K562 (cell line): Measurements from ENCODE around the gene KIF3B. TPM values are rescaled to one million over a fixed set of nuclear protein-coding genes. Genes with fewer than 3 reads are reported as not detected.
A peak's percentile ranks its signal among the peaks of the same experiment; 100 is the strongest.

ENCODE experiments used
- BCL6 ChIP-seq: fragments of 250-450 bp; sonication (Bioruptor Pico); IDR thresholded peaks from 2 replicates; pipeline ENCODE4 v1.4.0; 2020
- CCNT2 ChIP-seq: IDR thresholded peaks from 2 replicates; pipeline ENCODE4 v1.6.1; 2011; ENCODE audit warnings: borderline replicate concordance, low read depth, mild to moderate bottlenecking, moderate library complexity, mixed read lengths, low read length; ENCODE audit not compliant: insufficient read length; ENCODE audit errors: extremely low read depth
- CHAMP1 ChIP-seq: fragments of 450-650 bp; IDR thresholded peaks from 2 replicates; pipeline ENCODE4 v1.6.1; 2016; ENCODE audit warnings: mild to moderate bottlenecking
- CREB3 ChIP-seq: fragments of 450-650 bp; conservative IDR thresholded peaks from 2 replicates; pipeline ENCODE4 v1.6.1; 2016; ENCODE audit warnings: missing genetic modification characterization, low read depth, mild to moderate bottlenecking, missing compliant biosample characterization, moderate library complexity
- JUND ChIP-seq, 2 experiments: IDR thresholded peaks; 2 replicates in 1 of 2; 3 replicates in 1 of 2; pipeline ENCODE4 v1.6.1; 2011; ENCODE audit warnings: borderline replicate concordance in 2 of 2, low read depth in 2 of 2, low read length in 2 of 2, improper control_type of control experiment in 1 of 2, missing biosample characterization in 1 of 2, missing genetic modification characterization in 1 of 2, missing genetic modification reagents in 1 of 2
- KLF1 ChIP-seq: fragments of 450-650 bp; IDR thresholded peaks from 2 replicates; pipeline ENCODE4 v1.6.1; 2016; ENCODE audit warnings: missing genetic modification characterization, missing compliant biosample characterization
- MYBL2 ChIP-seq, 2 experiments: fragments of 450-650 bp in 1 of 2; sonication (generic) in 1 of 2; formaldehyde crosslinking in 1 of 2; IDR thresholded peaks; 2 replicates each; pipeline versions ENCODE4 v1.6.1 to v1.8.1; 2017 to 2022; ENCODE audit warnings: borderline replicate concordance in 1 of 2, inconsistent platforms in 1 of 2, low read depth in 1 of 2, mild to moderate bottlenecking in 1 of 2, missing genetic modification reagents in 1 of 2, moderate library complexity in 1 of 2
- PCBP2 ChIP-seq: fragments of 200-400 bp; formaldehyde crosslinking; IDR thresholded peaks from 2 replicates; pipeline ENCODE4 v1.6.1; 2018; ENCODE audit warnings: low read length, low read depth, mild to moderate bottlenecking, moderate library complexity; ENCODE audit not compliant: poor library complexity, severe bottlenecking
- PML ChIP-seq: IDR thresholded peaks from 2 replicates; pipeline ENCODE4 v1.6.1; 2012; ENCODE audit warnings: low read length, inconsistent platforms
- POLR2G ChIP-seq: fragments of 200-400 bp; formaldehyde crosslinking; IDR thresholded peaks from 2 replicates; pipeline ENCODE4 v1.6.1; 2017; ENCODE audit warnings: low read depth, mild to moderate bottlenecking, antibody characterized with exemption, low read length, moderate library complexity
- RNF219 ChIP-seq: fragments of 250-450 bp; sonication (Bioruptor Pico); IDR thresholded peaks from 2 replicates; pipeline ENCODE4 v1.5.0; 2022; ENCODE audit warnings: mild to moderate bottlenecking
- SIN3A ChIP-seq, 2 experiments: fragments of 150-350 bp in 1 of 2; IDR thresholded peaks; 2 replicates each; pipeline ENCODE4 v1.6.1; 2011 to 2016; ENCODE audit warnings: borderline replicate concordance in 2 of 2, low read depth in 2 of 2, low read length in 2 of 2, mild to moderate bottlenecking in 2 of 2, moderate library complexity in 2 of 2; ENCODE audit not compliant: control insufficient read depth in 1 of 2
- SMARCA5 ChIP-seq: fragments of 450-650 bp; IDR thresholded peaks from 2 replicates; pipeline ENCODE4 v1.6.1; 2016
- SMARCC2 ChIP-seq: fragments of 450-650 bp; IDR thresholded peaks from 2 replicates; pipeline ENCODE4 v1.6.1; 2017; ENCODE audit warnings: antibody characterized with exemption, moderate library complexity, mild to moderate bottlenecking, low read depth
- ZBTB11 ChIP-seq, 3 experiments: fragments of 200-800 bp in 1 of 3; fragments of 250-450 bp in 1 of 3; fragments of 450-650 bp in 1 of 3; sonication (Bioruptor Pico) in 1 of 3; sonication (Bioruptor generic) in 1 of 3; formaldehyde crosslinking in 1 of 3; IDR thresholded peaks; 2 replicates each; pipeline versions ENCODE4 v1.6.1 to v1.8.0; 2016 to 2022; ENCODE audit warnings: mild to moderate bottlenecking in 2 of 3, missing genetic modification characterization in 2 of 3, missing compliant biosample characterization in 1 of 3, moderate library complexity in 1 of 3
- polyA plus RNA-seq, 8 experiments: library from polyadenylated mRNA; depleted of rRNA in 4 of 8; stranded (reverse) in 5 of 8; unstranded in 3 of 8; fragments of >200 nt; fragmentation: Nextera tagmentation in 2 of 8; fragmentation: Illumina TruSeq in 1 of 8; extraction: Ambion mirVana in 2 of 8; extraction: Trizol in 1 of 8; gene quantifications; 2 replicates each; pipeline versions ENCODE4 v1.2.1 to v1.2.3, GENCODE V29; 2011 to 2014; ENCODE audit warnings: inconsistent platforms in 1 of 8, missing spikeins in 1 of 8
- total RNA-seq, 7 experiments: library from RNA; depleted of rRNA in 6 of 7; stranded (reverse); fragments of >200 nt in 6 of 7; fragmentation: Illumina TruSeq in 2 of 7; extraction: Trizol in 2 of 7; gene quantifications; 2 replicates each; pipeline versions ENCODE4 v1.2.1 to v1.2.3, GENCODE V29; 2011 to 2021; ENCODE audit warnings: low replicate concordance in 1 of 7

Gene KIF3B
- total and polyA plus RNA-seq, 9 of the 15 experiments (the other 6 are each of a cell fraction or from before 2014, with no cell fraction given), result 2.9 to 12.3 (median 8.6) TPM

GRCh38 chr20:32325706-32326503, 48.5 kb downstream of the KIF3B start (continued):
- TF ChIP-seq KLF1 (tag) (no peak), PML (no peak), MYBL2 (IDR thresholded peaks at IDR 0.05; ENCODE audit: low read depth) (no peak), MYBL2 (CRISPR knock-in tag; IDR thresholded peaks at IDR 0.05; ENCODE audit: borderline replicate concordance) (no peak), POLR2G (no peak), RNF219 (no peak), CCNT2 (no peak), SIN3A (IDR thresholded peaks at IDR 0.05; ENCODE audit: borderline replicate concordance in 2 of 2, control insufficient read depth in 1 of 2, low read depth in 2 of 2, low read length in 2 of 2) (no peak), JUND (IDR thresholded peaks at IDR 0.05; ENCODE audit: borderline replicate concordance, low read depth, low read length) (peak; percentile 89), JUND (tag; IDR thresholded peaks at IDR 0.05; ENCODE audit: borderline replicate concordance, low read depth, low read length) (peak; percentile 77; the same call in 1 of the 3 replicates), SMARCA5 (no peak; the same call in 1 of the 2 replicates), CHAMP1 (no peak), ZBTB11 (CRISPR knock-in tag; IDR thresholded peaks at IDR 0.05) (no peak), PCBP2 (no peak), CREB3 (tag) (no peak), SMARCC2 (peak; percentile 72; the same call in 1 of the 2 replicates), BCL6 (no peak)
